SU-DHL-6 (cell line): Measurements from ENCODE around the gene TNIK.

Experiments used
- H2AFZ ChIP-seq: fragments of 200-600 bp; sonication (generic); 2 replicates; pipeline ENCODE4 v1.6.1; 2014; ENCODE audit warnings: low read depth, mild to moderate bottlenecking, moderate library complexity, mixed read lengths, antibody characterized with exemption, low read length; ENCODE audit not compliant: severe bottlenecking
- H3F3A ChIP-seq: fragments of 200-600 bp; shearing (Covaris generic); 2 replicates; pipeline ENCODE4 v1.6.0; 2016; ENCODE audit warnings: antibody characterized with exemption, mild to moderate bottlenecking; ENCODE audit not compliant: insufficient read depth
- H3K27ac ChIP-seq: fragments of 200-600 bp; sonication (generic); 2 replicates; pipeline ENCODE4 v1.5.1; 2016; ENCODE audit warnings: low read depth, mild to moderate bottlenecking, low read length, moderate library complexity, mixed read lengths
- H3K27me3 ChIP-seq: fragments of 200-600 bp; sonication (generic), shearing (Covaris generic); 2 replicates; pipeline ENCODE4 v1.6.0; 2014; ENCODE audit warnings: mild to moderate bottlenecking, low read length
- H3K36me3 ChIP-seq: fragments of 200-600 bp; sonication (generic); 2 replicates; pipeline ENCODE4 v1.6.1; 2014; ENCODE audit warnings: mild to moderate bottlenecking, low read length, mixed read lengths
- H3K4me2 ChIP-seq: fragments of 300-600, 200-600 bp; shearing (Covaris generic), sonication (generic); 2 replicates; pipeline ENCODE4 v1.6.0; 2014; ENCODE audit warnings: low read length, low read depth, mild to moderate bottlenecking; ENCODE audit not compliant: poor library complexity, severe bottlenecking
- H3K4me3 ChIP-seq: fragments of 200-600 bp; sonication (generic); 2 replicates; pipeline ENCODE4 v1.5.1; 2014; ENCODE audit warnings: antibody characterized with exemption, low read length, mild to moderate bottlenecking, mixed read lengths; ENCODE audit not compliant: insufficient read depth, poor library complexity, severe bottlenecking
- H3K79me2 ChIP-seq: fragments of 200-600 bp; sonication (generic); 2 replicates; pipeline ENCODE4 v1.6.1; 2014; ENCODE audit warnings: mild to moderate bottlenecking, low read length, moderate library complexity; ENCODE audit not compliant: insufficient read depth
- H3K9ac ChIP-seq: fragments of 200-600 bp; sonication (generic); 2 replicates; pipeline ENCODE4 v1.7.0; 2014; ENCODE audit warnings: mild to moderate bottlenecking, low read length
- H3K9me2 ChIP-seq: fragments of 200-600 bp; sonication (generic); replicated peaks from 2 replicates; pipeline ENCODE4 v1.6.1; 2014; ENCODE audit warnings: low read length; ENCODE audit not compliant: insufficient read depth
- H3K9me3 ChIP-seq: fragments of 200-600 bp; sonication (generic); 2 replicates; pipeline ENCODE4 v1.6.1; 2014; ENCODE audit warnings: low read length, mixed read lengths; ENCODE audit not compliant: insufficient read depth
- H4K20me1 ChIP-seq: fragments of 200-600 bp; sonication (generic); 2 replicates; pipeline ENCODE4 v1.6.1; 2014; ENCODE audit warnings: low read depth, mild to moderate bottlenecking, antibody characterized with exemption, low read length, moderate library complexity, mixed read lengths
- CTCF ChIP-seq: fragments of 200-600 bp; sonication (generic); IDR thresholded peaks from one replicate; pipeline ENCODE4 v1.5.1; 2017; ENCODE audit warnings: antibody characterized with exemption, mild to moderate bottlenecking, low read length, moderate library complexity; ENCODE audit not compliant: insufficient read depth, poor library complexity, severe bottlenecking
- EZH2phosphoT487 ChIP-seq: fragments of 200-600 bp; sonication (generic), shearing (Covaris generic); conservative IDR thresholded peaks from 2 replicates; pipeline ENCODE4 v1.6.1; 2018; ENCODE audit warnings: mild to moderate bottlenecking, antibody characterized with exemption, low read length, moderate library complexity, mixed read lengths

TNIK gene

DNA sequence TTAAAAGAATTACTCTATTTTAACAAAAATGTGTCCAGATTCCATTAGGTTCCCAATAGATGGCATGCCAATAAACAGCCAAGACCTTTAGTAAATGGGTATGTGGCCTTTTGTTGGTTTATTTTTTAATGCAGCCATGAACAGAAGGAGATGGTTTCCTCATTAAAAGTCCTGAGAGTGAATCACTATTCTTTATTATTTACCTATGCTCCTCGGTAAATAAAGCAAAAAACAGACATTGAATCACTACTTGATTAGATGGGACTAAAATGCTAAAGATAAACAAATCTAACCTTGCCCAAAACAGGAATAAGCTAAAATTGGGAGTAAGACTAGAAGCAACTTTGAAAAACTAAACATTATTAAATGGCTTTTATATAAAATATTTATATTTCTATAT, 94.2 kb downstream of the TNIK start:
- no peak for TF ChIP-seq CTCF
- TF ChIP-seq EZH2phosphoT487: no peak
- no peaks in the 10 kb centered on the region for H4K20me1 ChIP-seq
- H3K27ac ChIP-seq: no peak overlapping the region
- no peak overlapping the region for H2AFZ ChIP-seq
- H3K27me3 ChIP-seq: no peaks in the 10 kb centered on the region
- H3K4me2 ChIP-seq: no peak overlapping the region
- no peaks in the 10 kb centered on the region for H3K79me2 ChIP-seq
- no peaks in the 10 kb centered on the region for H3F3A ChIP-seq
- no peaks in the 10 kb centered on the region for H3K9me3 ChIP-seq
- H3K9me2 ChIP-seq: no peaks in the 10 kb centered on the region
- H3K9ac ChIP-seq: no peak overlapping the region
- H3K36me3 ChIP-seq: no peaks in the 10 kb centered on the region
- H3K4me3 ChIP-seq: no peak overlapping the region

- Histone ChIP-seq H3K36me3 (no peaks in the 10 kb centered on the region), H3K9me3 (no peaks in the 10 kb centered on the region), H3K4me3 (no peak overlapping the region), H3K27ac (no peak overlapping the region), H3K4me2 (no peak overlapping the region), H3K27me3 (no peaks in the 10 kb centered on the region), H3F3A (no peaks in the 10 kb centered on the region), H4K20me1 (no peaks in the 10 kb centered on the region), H3K79me2 (no peaks in the 10 kb centered on the region), H3K9ac (no peak overlapping the region), H3K9me2 (no peaks in the 10 kb centered on the region), H2AFZ (no peak overlapping the region)
- no peak for TF ChIP-seq CTCF
- TF ChIP-seq EZH2phosphoT487: no peak
Measured at GRCh38 chr3:171365489-171365888, 94.7 kb downstream of the TNIK start.

DNA sequence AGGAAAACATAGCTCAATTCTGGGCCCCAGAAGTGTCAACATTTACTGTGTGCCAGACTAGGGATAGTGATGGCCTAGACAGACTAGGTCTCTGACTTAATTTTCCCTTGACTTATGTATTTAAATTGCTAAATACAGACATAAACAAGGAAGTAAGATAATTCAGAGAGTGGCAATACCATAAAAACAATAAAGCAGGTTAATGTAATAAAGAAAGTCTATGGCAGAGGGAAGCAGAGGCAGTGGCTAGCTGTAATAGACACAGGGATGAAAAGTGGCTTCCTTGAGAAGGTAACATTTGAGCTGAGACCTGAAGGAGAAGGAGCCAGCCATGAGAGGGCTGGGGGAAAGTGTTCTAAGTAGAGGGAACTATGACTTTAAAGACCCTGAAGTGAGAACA, 95.7 kb downstream of the TNIK start:
- H3K4me2 ChIP-seq: no peak overlapping the region

More for the DNA sequence above, 95.7 kb downstream of the TNIK start:
- no peak overlapping the region for H3K4me3 ChIP-seq
- no peak overlapping the region for H2AFZ ChIP-seq
- H3K79me2 ChIP-seq: no peaks in the 10 kb centered on the region
- no peaks in the 10 kb centered on the region for H3K36me3 ChIP-seq
- no peaks in the 10 kb centered on the region for H3K27me3 ChIP-seq
- no peak overlapping the region for H3K9ac ChIP-seq
- no peaks in the 10 kb centered on the region for H3K9me3 ChIP-seq
- H3K27ac ChIP-seq: no peak overlapping the region
- no peaks in the 10 kb centered on the region for H3F3A ChIP-seq
- no peaks in the 10 kb centered on the region for H3K9me2 ChIP-seq
- TF ChIP-seq CTCF (no peak), EZH2phosphoT487 (no peak)
- H4K20me1 ChIP-seq: no peaks in the 10 kb centered on the region
